ENCODE data around the gene CALHM6. TPM values are rescaled to one million over a fixed set of nuclear protein-coding genes. Genes with fewer than 3 reads are reported as not detected.

CALHM6 gene
- total and polyA plus RNA-seq, 2 donors (not counting 1 experiment from before 2014, with no cell fraction given), result 30.6 to 68.4 TPM

DNA sequence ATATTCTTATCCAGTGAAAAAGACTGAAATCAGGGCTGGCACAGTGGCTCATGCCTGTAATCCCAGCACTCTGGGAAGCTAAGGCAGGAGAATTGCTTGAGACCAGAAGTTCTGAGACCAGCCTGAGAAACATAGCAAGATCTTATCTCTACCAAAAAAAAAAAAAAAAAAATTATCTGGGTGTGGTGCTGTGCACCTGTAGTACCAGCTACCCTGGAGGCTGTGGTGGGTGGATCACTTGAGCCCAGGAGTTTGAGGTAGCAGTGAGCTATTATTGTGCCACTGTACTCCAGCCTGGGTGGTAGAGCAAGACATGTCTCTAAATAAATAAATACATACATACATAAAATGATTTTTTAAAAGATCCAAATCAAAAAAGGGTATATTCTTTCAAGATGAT is 6.3 kb downstream of the CALHM6 start:
- peaks cover 52% of the 10 kb centered on the region for H3K4me1 Mint-ChIP-seq
- H3K9me3 Mint-ChIP-seq (ENCODE audit: insufficient read depth), result no peaks in the 10 kb centered on the region
- no peak overlapping the region for H3K4me3 Mint-ChIP-seq
- Histone ChIP-seq H3K4me1 (ENCODE audit: control insufficient read depth in 2 of 2, insufficient read depth in 2 of 2, low read length in 2 of 2) (peaks cover 45 to 53% of the 10 kb centered on the region in 2 donors), H3K9ac (ENCODE audit: low read length) (no peak overlapping the region), H3K4me2 (replicated peaks; ENCODE audit: low read depth, low read length, poor library complexity, severe bottlenecking) (peak overlapping the region; percentile 27), H4K20me1 (ENCODE audit: control insufficient read depth, insufficient read depth, low read length, poor library complexity, severe bottlenecking) (no peaks in the 10 kb centered on the region), H3K36me3 (replicated peaks in 1 of 2; ENCODE audit: control extremely low read depth in 1 of 2, control insufficient read depth in 1 of 2, extremely low read depth in 1 of 2, insufficient read depth in 2 of 2, low read length in 1 of 2) (no peaks in the 10 kb centered on the region), H3K9me3 (ENCODE audit: control extremely low read depth in 1 of 3, control insufficient read depth in 2 of 3, insufficient read depth in 1 of 3, low read length in 2 of 3) (no peaks in the 10 kb centered on the region), H3K79me2 (ENCODE audit: control insufficient read depth, insufficient read depth, low read length) (no peaks in the 10 kb centered on the region), H2AFZ (ENCODE audit: insufficient read depth, low read depth, low read length, poor library complexity, severe bottlenecking) (peak overlapping the region; percentile 37), H3K27ac (ENCODE audit: low read length in 2 of 2) (peak overlapping the region; percentile 39 to 91), H3K4me3 (ENCODE audit: control extremely low read depth in 1 of 5, extremely low read depth in 1 of 5, insufficient read depth in 1 of 5, low read depth in 2 of 5, low read length in 4 of 5) (no peak overlapping the region), H3K27me3 (replicated peaks in 1 of 4; ENCODE audit: control extremely low read depth in 1 of 4, control insufficient read depth in 3 of 4, insufficient read depth in 4 of 4, low read length in 3 of 4) (no peaks in the 10 kb centered on the region)
- TF ChIP-seq EZH2 (IDR thresholded peaks at IDR 0.05; ENCODE audit: borderline replicate concordance, insufficient read depth, low read depth, low read length, poor library complexity, severe bottlenecking), result no peak
- TF ChIP-seq CTCF (IDR thresholded peaks at IDR 0.05), result no peak
- ChIA-PET CTCF (interaction anchor here (0.7 to 1.2 kb wide), 2 partner anchors 24 to 75 kb away, joined by 4 read pairs; no protein-coding TSS in a partner anchor), POLR2A (interaction anchor here (0.6 to 0.9 kb wide), 2 partner anchors 78 to 188 kb away, joined by 3 to 7 read pairs; no protein-coding TSS in a partner anchor)
- H3K27ac Mint-ChIP-seq, result peak overlapping the region; percentile 93
- intact Hi-C loops (cut with micrococcal nuclease), result loop anchor here (10.0 kb wide), 1 partner anchor 363 kb away; the partner anchor contains the start of gene NT5DC1
- no peaks in the 10 kb centered on the region for H3K27me3 Mint-ChIP-seq
- DNase-seq, result peak; percentile 33
- no peak for ATAC-seq (ENCODE audit: low read depth)

- Histone ChIP-seq H3K9me3 (ENCODE audit: control extremely low read depth in 1 of 3, control insufficient read depth in 2 of 3, insufficient read depth in 1 of 3, low read length in 2 of 3) (no peaks in the 10 kb centered on the region), H3K4me1 (ENCODE audit: control insufficient read depth in 2 of 2, insufficient read depth in 2 of 2, low read length in 2 of 2) (peaks cover 37 to 45% of the 10 kb centered on the region in 2 donors), H3K4me2 (replicated peaks; ENCODE audit: low read depth, low read length, poor library complexity, severe bottlenecking) (no peak overlapping the region), H3K27me3 (replicated peaks in 1 of 4; ENCODE audit: control extremely low read depth in 1 of 4, control insufficient read depth in 3 of 4, insufficient read depth in 4 of 4, low read length in 3 of 4) (no peaks in the 10 kb centered on the region), H3K27ac (ENCODE audit: low read length in 2 of 2) (no peak overlapping the region), H3K4me3 (ENCODE audit: control extremely low read depth in 1 of 5, extremely low read depth in 1 of 5, insufficient read depth in 1 of 5, low read depth in 2 of 5, low read length in 4 of 5) (no peak overlapping the region), H4K20me1 (ENCODE audit: control insufficient read depth, insufficient read depth, low read length, poor library complexity, severe bottlenecking) (no peaks in the 10 kb centered on the region), H2AFZ (ENCODE audit: insufficient read depth, low read depth, low read length, poor library complexity, severe bottlenecking) (no peak overlapping the region), H3K36me3 (replicated peaks in 1 of 2; ENCODE audit: control extremely low read depth in 1 of 2, control insufficient read depth in 1 of 2, extremely low read depth in 1 of 2, insufficient read depth in 2 of 2, low read length in 1 of 2) (no peaks in the 10 kb centered on the region), H3K79me2 (ENCODE audit: control insufficient read depth, insufficient read depth, low read length) (no peaks in the 10 kb centered on the region), H3K9ac (ENCODE audit: low read length) (no peak overlapping the region)
- H3K27me3 Mint-ChIP-seq, result no peaks in the 10 kb centered on the region
- POLR2A ChIA-PET, result interaction anchor here (0.6 to 1.0 kb wide), 2 partner anchors 189 to 193 kb away, joined by 5 to 8 read pairs; no protein-coding TSS in a partner anchor
- H3K4me1 Mint-ChIP-seq, result peaks cover 46% of the 10 kb centered on the region
- TF ChIP-seq CTCF (IDR thresholded peaks at IDR 0.05), result no peak
- TF ChIP-seq EZH2 (IDR thresholded peaks at IDR 0.05; ENCODE audit: borderline replicate concordance, insufficient read depth, low read depth, low read length, poor library complexity, severe bottlenecking), result no peak
- CTCF ChIA-PET, result no interaction called here
- H3K27ac Mint-ChIP-seq, result peak overlapping the region; percentile 72
- intact Hi-C loops (cut with micrococcal nuclease), result loop anchor here (10.0 kb wide), 1 partner anchor 363 kb away; the partner anchor contains the start of gene NT5DC1
- DNase-seq, result no peak
- no CpG with 5 or more reads among the region's 1 CpG for WGBS (ENCODE audit: insufficient coverage)
- no peak overlapping the region for H3K4me3 Mint-ChIP-seq
- no peak for ATAC-seq (ENCODE audit: low read depth)
- no peaks in the 10 kb centered on the region for H3K9me3 Mint-ChIP-seq (ENCODE audit: insufficient read depth)
Measured at GRCh38 chr6:116468293-116468692, 7.1 kb downstream of the CALHM6 start.
